Neutrophil (primary cell): Measurements from ENCODE around the gene CLNK.
A peak's percentile ranks its signal among the peaks of the same experiment; 100 is the strongest.

Experiments
- H3K27ac ChIP-seq: fragments of 200-600 bp; sonication (generic); 2 replicates; pipeline ENCODE4 v1.5.1; 2016; ENCODE audit warnings: mild to moderate bottlenecking, moderate library complexity
- H3K27me3 ChIP-seq: fragments of 200-600 bp; sonication (generic); 2 replicates; pipeline ENCODE4 v1.6.0; 2016; ENCODE audit warnings: mild to moderate bottlenecking
- H3K36me3 ChIP-seq: fragments of 200-600 bp; sonication (generic); 2 replicates; pipeline ENCODE4 v1.5.1; 2017
- H3K4me1 ChIP-seq, 2 experiments: fragments of 200-600 bp in 1 of 2; sonication (generic) in 1 of 2; 1 replicate in 1 of 2; 2 replicates in 1 of 2; pipeline versions ENCODE4 v1.5.1 to v1.6.1; 2013 to 2016; ENCODE audit warnings: low read depth in 1 of 2, low read length in 1 of 2, mild to moderate bottlenecking in 1 of 2, moderate library complexity in 1 of 2; ENCODE audit not compliant: control insufficient read depth in 1 of 2, insufficient read depth in 1 of 2
- H3K4me3 ChIP-seq, 2 experiments: fragments of 200-600 bp in 1 of 2; sonication (generic) in 1 of 2; 1 replicate in 1 of 2; 2 replicates in 1 of 2; pipeline ENCODE4 v1.5.1; 2013 to 2016; ENCODE audit warnings: low read depth in 1 of 2, low read length in 1 of 2, mild to moderate bottlenecking in 1 of 2, moderate library complexity in 1 of 2
- H3K9me3 ChIP-seq: fragments of 200-600 bp; sonication (generic); 2 replicates; pipeline ENCODE4 v1.5.1; 2016
- TF ChIP-seq, protein P1 (sequence below): fragments of 200-600 bp; sonication (generic); IDR thresholded peaks from 2 replicates; pipeline ENCODE4 v1.5.1; 2016; ENCODE audit warnings: antibody characterized with exemption

Gene CLNK

DNA sequence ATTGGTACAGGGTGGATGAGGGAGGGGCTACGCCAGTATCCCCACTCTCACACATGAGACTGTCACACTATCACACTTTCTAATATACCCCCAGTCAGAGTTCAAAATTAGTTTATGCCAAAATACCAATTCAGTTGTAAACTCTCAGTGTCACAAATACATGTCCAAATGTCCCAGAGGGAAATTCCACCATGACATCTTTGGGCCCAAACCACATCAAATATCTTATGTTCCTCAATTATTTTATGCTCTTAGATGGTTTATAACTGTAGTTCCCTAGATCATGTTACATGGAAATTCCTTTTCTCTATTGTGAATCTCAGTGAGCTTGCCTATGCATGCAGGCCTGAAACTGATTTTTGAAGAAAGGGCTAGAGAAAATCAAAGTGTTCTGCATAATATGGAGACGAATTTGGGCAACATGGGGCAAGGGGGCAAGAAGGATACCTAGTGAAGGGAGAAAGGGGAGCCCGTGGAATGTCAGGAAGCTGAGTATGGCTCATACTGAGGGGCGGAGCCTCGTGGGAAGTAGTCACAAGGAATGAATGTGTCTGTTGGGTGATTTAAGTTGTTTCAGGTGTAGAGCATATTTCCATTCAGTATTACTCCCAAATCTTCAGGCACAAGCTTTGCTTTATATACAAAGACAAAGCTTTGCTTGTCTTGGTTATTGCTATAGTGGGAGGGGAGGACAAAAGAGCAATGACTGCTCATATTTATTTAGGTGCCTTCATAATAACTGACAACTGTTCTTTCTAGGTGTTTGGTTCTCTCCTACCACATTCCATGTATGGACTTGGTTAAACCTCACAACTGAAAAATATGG is 40.8 kb downstream of the CLNK start:
- no peak overlapping the region for H3K4me3 ChIP-seq
- TF ChIP-seq, protein P1, sequence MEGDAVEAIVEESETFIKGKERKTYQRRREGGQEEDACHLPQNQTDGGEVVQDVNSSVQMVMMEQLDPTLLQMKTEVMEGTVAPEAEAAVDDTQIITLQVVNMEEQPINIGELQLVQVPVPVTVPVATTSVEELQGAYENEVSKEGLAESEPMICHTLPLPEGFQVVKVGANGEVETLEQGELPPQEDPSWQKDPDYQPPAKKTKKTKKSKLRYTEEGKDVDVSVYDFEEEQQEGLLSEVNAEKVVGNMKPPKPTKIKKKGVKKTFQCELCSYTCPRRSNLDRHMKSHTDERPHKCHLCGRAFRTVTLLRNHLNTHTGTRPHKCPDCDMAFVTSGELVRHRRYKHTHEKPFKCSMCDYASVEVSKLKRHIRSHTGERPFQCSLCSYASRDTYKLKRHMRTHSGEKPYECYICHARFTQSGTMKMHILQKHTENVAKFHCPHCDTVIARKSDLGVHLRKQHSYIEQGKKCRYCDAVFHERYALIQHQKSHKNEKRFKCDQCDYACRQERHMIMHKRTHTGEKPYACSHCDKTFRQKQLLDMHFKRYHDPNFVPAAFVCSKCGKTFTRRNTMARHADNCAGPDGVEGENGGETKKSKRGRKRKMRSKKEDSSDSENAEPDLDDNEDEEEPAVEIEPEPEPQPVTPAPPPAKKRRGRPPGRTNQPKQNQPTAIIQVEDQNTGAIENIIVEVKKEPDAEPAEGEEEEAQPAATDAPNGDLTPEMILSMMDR, result no peak
- peaks cover 38 to 48% of the 10 kb centered on the region in 2 experiments for H3K4me1 ChIP-seq
- H3K27ac ChIP-seq, result no peak overlapping the region
- no peaks in the 10 kb centered on the region for H3K9me3 ChIP-seq
- H3K36me3 ChIP-seq, result no peaks in the 10 kb centered on the region
- no peaks in the 10 kb centered on the region for H3K27me3 ChIP-seq

DNA sequence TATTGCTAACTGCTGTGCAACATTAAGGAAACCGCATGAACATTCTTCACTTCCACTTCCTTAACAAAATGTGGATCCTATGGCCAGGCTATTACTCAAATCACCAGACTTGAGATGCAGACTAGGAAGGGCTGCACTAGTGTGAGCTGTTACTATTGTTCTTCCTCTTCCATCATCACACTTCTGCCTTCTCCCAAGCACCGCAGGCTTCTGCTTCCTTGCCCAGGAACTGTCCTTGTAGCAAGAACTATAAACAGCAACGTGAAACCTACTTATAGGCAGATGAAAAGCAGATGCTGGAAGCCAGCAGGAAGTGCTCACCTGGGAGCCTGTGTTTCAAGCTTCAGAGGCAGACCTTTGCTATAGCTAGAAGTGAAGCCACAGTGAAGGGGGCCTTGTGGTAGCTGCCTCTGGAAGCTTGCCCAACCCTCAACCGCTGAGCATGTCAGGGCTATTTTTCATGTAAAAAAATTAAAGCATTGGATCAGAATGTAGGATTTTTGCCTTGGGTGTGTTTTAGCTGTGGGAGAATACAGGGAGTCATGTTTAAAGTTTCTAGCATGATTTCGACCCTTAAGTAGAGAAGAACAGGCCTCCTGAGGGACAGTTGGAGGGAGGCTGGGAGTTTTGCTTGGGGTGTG is 43.9 kb downstream of the CLNK start:
- Histone ChIP-seq H3K27me3 (no peaks in the 10 kb centered on the region), H3K9me3 (no peaks in the 10 kb centered on the region), H3K4me3 (peak overlapping the region in 1 of 2 experiments; percentile 9), H3K4me1 (peaks cover 28 to 34% of the 10 kb centered on the region in 2 experiments), H3K36me3 (no peaks in the 10 kb centered on the region), H3K27ac (peak overlapping the region; percentile 84)
- TF ChIP-seq, protein P1, result no peak

DNA sequence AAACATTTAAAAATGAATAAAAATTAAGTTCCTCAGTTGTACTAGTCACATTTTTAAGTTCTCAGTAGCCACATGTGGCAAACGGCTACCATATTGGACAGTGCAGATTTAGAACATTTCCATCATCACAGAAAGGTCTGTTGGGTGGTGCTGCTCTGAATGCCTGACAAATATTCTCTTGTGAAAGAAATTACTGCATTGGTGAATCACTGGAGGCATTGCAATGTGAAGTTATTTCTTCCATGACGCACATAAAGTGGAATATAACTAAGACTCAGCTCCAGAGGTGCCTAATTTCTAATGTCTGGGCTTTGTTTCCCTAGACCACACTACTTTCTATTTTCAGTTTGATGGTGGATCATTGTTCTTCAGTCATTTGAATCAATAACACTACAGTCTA is 44.9 kb downstream of the CLNK start:
- H3K36me3 ChIP-seq, result no peaks in the 10 kb centered on the region
- no peaks in the 10 kb centered on the region for H3K27me3 ChIP-seq
- TF ChIP-seq, protein P1, result no peak
- H3K4me1 ChIP-seq, result peaks cover 32 to 34% of the 10 kb centered on the region in 2 experiments
- no peak overlapping the region for H3K4me3 ChIP-seq
- peak overlapping the region; percentile 84 for H3K27ac ChIP-seq
- no peaks in the 10 kb centered on the region for H3K9me3 ChIP-seq

DNA sequence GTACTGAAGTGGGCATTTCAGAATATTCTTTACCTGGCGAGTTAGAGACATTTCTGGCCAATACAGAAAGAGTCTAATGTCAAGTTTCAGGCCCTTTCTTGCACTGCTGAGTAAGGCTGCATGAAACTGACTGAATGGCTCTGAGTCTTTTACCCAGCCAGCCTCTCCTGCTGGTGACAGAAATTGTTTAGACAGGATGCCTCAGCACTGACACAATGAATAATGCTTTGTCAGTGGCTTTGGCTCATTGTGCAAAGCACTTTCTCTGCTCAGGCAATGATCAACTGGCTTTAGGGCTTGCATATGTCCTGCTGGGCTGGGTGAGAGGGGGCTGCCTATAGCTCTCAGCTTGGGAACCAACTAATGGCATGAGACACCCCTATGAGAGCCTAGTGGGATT is 45.5 kb downstream of the CLNK start:
- H3K4me3 ChIP-seq, result no peak overlapping the region
- H3K4me1 ChIP-seq, result peaks cover 32 to 34% of the 10 kb centered on the region in 2 experiments
- H3K36me3 ChIP-seq, result no peaks in the 10 kb centered on the region
- H3K27me3 ChIP-seq, result no peaks in the 10 kb centered on the region
- H3K27ac ChIP-seq, result peak overlapping the region; percentile 84
- TF ChIP-seq, protein P1, result no peak
- H3K9me3 ChIP-seq, result no peaks in the 10 kb centered on the region

DNA sequence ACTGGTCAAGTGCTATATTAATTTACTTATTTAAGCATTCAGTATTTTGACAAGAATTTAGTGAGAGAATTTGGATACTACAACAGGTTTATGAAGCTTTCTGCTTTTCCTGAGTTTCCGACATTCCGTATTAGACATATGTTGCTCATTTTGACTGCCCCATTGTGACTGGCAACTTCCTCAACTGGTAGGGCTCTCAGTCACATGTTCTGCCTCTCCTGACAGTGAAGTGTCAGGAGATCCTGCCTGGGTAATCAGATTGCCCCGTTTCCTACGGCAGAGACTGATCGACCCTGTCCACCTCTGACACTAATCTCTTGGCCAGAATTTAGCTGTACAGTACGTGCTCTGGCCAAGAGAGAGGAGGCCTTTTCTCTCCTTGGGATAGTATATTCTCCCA is 49.5 kb downstream of the CLNK start:
- no peak overlapping the region for H3K27ac ChIP-seq
- H3K9me3 ChIP-seq, result no peaks in the 10 kb centered on the region
- no peak overlapping the region for H3K4me3 ChIP-seq
- TF ChIP-seq, protein P1, result no peak
- H3K27me3 ChIP-seq, result no peaks in the 10 kb centered on the region
- peaks cover 14 to 17% of the 10 kb centered on the region in 2 experiments for H3K4me1 ChIP-seq
- H3K36me3 ChIP-seq, result no peaks in the 10 kb centered on the region
